Activated CD8-positive, alpha-beta T cell treated with anti-CD3 and anti-CD28 coated beads for 36 hours (primary cell): Measurements from ENCODE around the gene PDE6A. TPM values are rescaled to one million over a fixed set of nuclear protein-coding genes. Genes with fewer than 3 reads are reported as not detected.

Experiments used
- ATAC-seq: fragments of 200-7000 bp; cut with Tn5 transposase; one replicate; pipeline ENCODE4 v1.10.0; 2021; ENCODE audit warnings: mild to moderate bottlenecking, moderate library complexity
- CTCF ChIA-PET: fragments of 350-600 bp; sonication (Branson Sonifier 250); formaldehyde crosslinking; loops from one replicate; lab custom pipeline; 2021; ENCODE audit warnings: antibody characterized with exemption; lab: Charles Lee
- POLR2A ChIA-PET: fragments of 350-600 bp; sonication (Branson Sonifier 250); formaldehyde crosslinking; loops from one replicate; lab custom pipeline; 2021; ENCODE audit warnings: antibody characterized with exemption; lab: Charles Lee
- DNase-seq: peaks from one replicate; pipeline ENCODE4 v3.0.0-alpha.2; 2020
- H3K27ac Mint-ChIP-seq: one replicate; pipeline ENCODE4 v1.8.0; 2021; ENCODE audit warnings: mild to moderate bottlenecking, mixed read lengths
- H3K27me3 Mint-ChIP-seq: one replicate; pipeline ENCODE4 v1.8.0; 2021; ENCODE audit warnings: mixed read lengths
- H3K36me3 Mint-ChIP-seq: one replicate; pipeline ENCODE4 v1.8.0; 2021; ENCODE audit warnings: low read depth, mixed read lengths
- H3K4me1 Mint-ChIP-seq: one replicate; pipeline ENCODE4 v1.8.0; 2021; ENCODE audit warnings: low read depth, mixed read lengths
- H3K4me3 Mint-ChIP-seq: one replicate; pipeline ENCODE4 v1.8.0; 2021; ENCODE audit warnings: mild to moderate bottlenecking, moderate library complexity, mixed read lengths
- H3K9me3 Mint-ChIP-seq: one replicate; pipeline ENCODE4 v1.8.0; 2021; ENCODE audit warnings: mixed read lengths
- CTCF ChIP-seq: fragments of 200-600 bp; IDR thresholded peaks from one replicate; pipeline ENCODE4 v1.8.0; 2022; ENCODE audit warnings: antibody characterized with exemption, mild to moderate bottlenecking
- intact Hi-C: fragments of 100-400 bp; cut with micrococcal nuclease; formaldehyde crosslinking; loops from one replicate; pipeline ENCODE4 v1.10.0; 2022
- total RNA-seq, 2 experiments: library from RNA; stranded (reverse); gene quantifications; one replicate each; pipeline ENCODE4 v1.2.3, GENCODE V29; 2021

Gene PDE6A
- total RNA-seq: not detected

GRCh38 chr5:149944666-149945065 is at the start of gene PDE6A:
Gene PDE6A, minus strand, starts transcription at chr5:149944793. Its CDS starts 120 bp downstream, at chr5:149944673.
- H3K4me3 Mint-ChIP-seq: no peak within 1 kb of the TSS
- H3K27ac Mint-ChIP-seq: no peak within 1 kb of the TSS
- no peaks in the 10 kb centered on the region for H3K4me1 Mint-ChIP-seq
- H3K9me3 Mint-ChIP-seq: no peaks in the 10 kb centered on the region
- no peak for TF ChIP-seq CTCF
- ATAC-seq: no peak
- intact Hi-C loops: no loop called here
- ChIA-PET POLR2A (no interaction called here), CTCF (no interaction called here)
- H3K27me3 Mint-ChIP-seq: peaks cover 4% of the 10 kb centered on the region
- no peak for DNase-seq
- no peaks in the 10 kb centered on the region for H3K36me3 Mint-ChIP-seq

- intact Hi-C loops: loop anchor here (5.0 kb wide), 1 partner anchor 356 kb away; no protein-coding TSS in a partner anchor
- ChIA-PET POLR2A (interaction anchor here (0.6 kb wide), 1 partner anchor 154 kb away, joined by 4 read pairs; no protein-coding TSS in a partner anchor), CTCF (interaction anchor here (0.8 to 8.0 kb wide), 9 partner anchors 9 to 357 kb away, joined by 3 to 163 read pairs (median 5); partner anchors contain the start of gene SLC26A2)
- Mint-ChIP-seq H3K4me1 (no peaks in the 10 kb centered on the region), H3K4me3 (no peak overlapping the region), H3K36me3 (peaks cover 2% of the 10 kb centered on the region), H3K9me3 (no peaks in the 10 kb centered on the region), H3K27ac (no peak overlapping the region), H3K27me3 (no peaks in the 10 kb centered on the region)
- DNase-seq: no peak
- ATAC-seq: no peak
- no peak for TF ChIP-seq CTCF
These were observed 48.9 kb upstream of the PDE6A start for GRCh38 chr5:149993471-149993870.

- ChIA-PET CTCF (interaction anchor here (0.5 to 8.0 kb wide), 56 partner anchors 8 to 374 kb away, joined by 3 to 163 read pairs (median 4); partner anchors contain the start of genes HMGXB3, SLC26A2 and TIGD6), POLR2A (interaction anchor here (1.3 kb wide), 1 partner anchor 17 kb away, joined by 3 read pairs; no protein-coding TSS in a partner anchor)
- peak; percentile 86 for TF ChIP-seq CTCF
- ATAC-seq: peak; percentile 98
- Mint-ChIP-seq H3K4me3 (no peak overlapping the region), H3K36me3 (peaks cover 2% of the 10 kb centered on the region), H3K27ac (no peak overlapping the region), H3K9me3 (no peaks in the 10 kb centered on the region), H3K4me1 (no peaks in the 10 kb centered on the region), H3K27me3 (no peaks in the 10 kb centered on the region)
- intact Hi-C loops: loop anchor here (2.0 to 5.0 kb wide), 2 partner anchors 156 to 353 kb away; no protein-coding TSS in a partner anchor
- DNase-seq: peak; percentile 85
These were observed 46.2 kb upstream of the PDE6A start for GRCh38 chr5:149990518-149991376.

GRCh38 chr5:149988126-149988525 is 43.5 kb upstream of the PDE6A start:
- CTCF ChIA-PET: interaction anchor here (1.2 to 2.3 kb wide), 3 partner anchors 19 to 154 kb away, joined by 4 to 12 read pairs (median 5); no protein-coding TSS in a partner anchor
- DNase-seq: no peak
- H3K4me1 Mint-ChIP-seq: no peaks in the 10 kb centered on the region
- intact Hi-C loops: no loop called here
- no peak overlapping the region for H3K27ac Mint-ChIP-seq
- TF ChIP-seq CTCF: no peak
- no peak overlapping the region for H3K4me3 Mint-ChIP-seq
- H3K9me3 Mint-ChIP-seq: no peaks in the 10 kb centered on the region
- H3K27me3 Mint-ChIP-seq: no peaks in the 10 kb centered on the region
- no peaks in the 10 kb centered on the region for H3K36me3 Mint-ChIP-seq
- no peak for ATAC-seq
- POLR2A ChIA-PET: no interaction called here
